Lower leg skin (tissue), 3 donors: ENCODE data around the gene AGL.
"Not testable (repeated sequence)": the region's sequence is repeated elsewhere in the genome, so short reads cannot be mapped to it uniquely, and the experiment has no call there.

ENCODE experiments used
- CTCF ChIP-seq, 3 donors: fragments of 450-650 bp; IDR thresholded peaks; one replicate each; pipeline ENCODE4 v1.5.1; 2016; ENCODE audit warnings: antibody characterized with exemption in 3 of 3, mild to moderate bottlenecking in 3 of 3, moderate library complexity in 2 of 3
- POLR2A ChIP-seq, 2 donors: fragments of 450-650 bp; IDR thresholded peaks; one replicate each; pipeline ENCODE4 v1.6.1; 2016 to 2017; ENCODE audit warnings: antibody characterized with exemption in 2 of 2, mild to moderate bottlenecking in 1 of 2, moderate library complexity in 1 of 2

- not testable (repeated sequence) for TF ChIP-seq CTCF, POLR2A (IDR thresholded peaks at IDR 0.05)
Measured at GRCh38 chr1:99972066-99972465, 121.9 kb downstream of the AGL start.
